ENCODE measurements around the gene KLHL30. TPM values are rescaled to one million over a fixed set of nuclear protein-coding genes. Genes with fewer than 3 reads are reported as not detected.

KLHL30 gene
- total RNA-seq, 2 donors from 2014 or later: 0.23 to 1.9 TPM

GRCh38 chr2:238134393-238134785, 4.1 kb upstream of the KLHL30 start:
- Histone ChIP-seq H3K27me3 (replicated peaks; ENCODE audit: insufficient read depth) (no peaks in the 10 kb centered on the region), H3K9me3 (no peaks in the 10 kb centered on the region), H3K4me3 (no peak overlapping the region), H3K36me3 (no peaks in the 10 kb centered on the region), H3K27ac (no peak overlapping the region), H3K4me1 (replicated peaks) (no peaks in the 10 kb centered on the region)
- 88% methylated on average over 11 of the region's 11 CpGs for whole genome bisulfite sequencing
- TF ChIP-seq CTCF (IDR thresholded peaks at IDR 0.05) (no peak), POLR2A (IDR thresholded peaks at IDR 0.05) (no peak), POLR2AphosphoS5 (IDR thresholded peaks at IDR 0.05) (no peak)
- intact Hi-C loops (cut with DNase I): no loop called here
- DNase-seq (ENCODE audit: low spot score): no peak

DNA sequence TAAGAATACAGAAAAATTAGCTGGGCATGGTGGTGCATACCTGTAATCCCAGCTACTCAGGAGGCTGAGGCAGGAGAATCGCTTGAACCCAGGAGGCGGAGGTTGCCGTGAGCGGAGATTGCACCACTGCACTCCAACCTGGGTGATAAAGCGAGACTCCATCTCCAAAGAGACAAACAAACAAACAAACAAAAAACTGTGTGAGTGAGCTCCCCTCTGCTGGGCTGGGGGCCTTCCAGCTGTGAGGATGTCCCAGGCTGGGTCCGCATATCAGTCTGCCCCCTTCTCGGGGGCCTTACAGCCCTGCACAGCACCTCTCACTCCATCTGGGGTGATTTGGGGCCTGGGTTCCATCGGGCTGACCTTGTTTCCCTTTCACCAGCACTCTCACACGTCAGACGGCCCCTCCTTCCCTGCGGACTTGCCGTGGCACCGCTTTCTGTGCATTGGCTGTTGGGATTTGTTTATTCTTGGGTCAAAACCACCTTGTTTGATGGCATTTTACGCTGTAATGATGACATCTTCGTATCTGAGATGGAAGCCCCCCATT, 2.8 kb upstream of the KLHL30 start:
- no peaks in the 10 kb centered on the region for H3K27me3 ChIP-seq (replicated peaks; ENCODE audit: insufficient read depth)
- no peak for TF ChIP-seq POLR2A (IDR thresholded peaks at IDR 0.05)
- no peak for TF ChIP-seq POLR2AphosphoS5 (IDR thresholded peaks at IDR 0.05)
- no peak for TF ChIP-seq CTCF (IDR thresholded peaks at IDR 0.05)
- H3K27ac ChIP-seq: no peak overlapping the region
- H3K9me3 ChIP-seq: no peaks in the 10 kb centered on the region
- no peaks in the 10 kb centered on the region for H3K4me1 ChIP-seq (replicated peaks)
- intact Hi-C loops (cut with DNase I): no loop called here
- H3K36me3 ChIP-seq: no peaks in the 10 kb centered on the region
- WGBS: 92% methylated on average over 15 of the region's 15 CpGs
- no peak for DNase-seq (ENCODE audit: low spot score)
- H3K4me3 ChIP-seq: no peak overlapping the region

DNA sequence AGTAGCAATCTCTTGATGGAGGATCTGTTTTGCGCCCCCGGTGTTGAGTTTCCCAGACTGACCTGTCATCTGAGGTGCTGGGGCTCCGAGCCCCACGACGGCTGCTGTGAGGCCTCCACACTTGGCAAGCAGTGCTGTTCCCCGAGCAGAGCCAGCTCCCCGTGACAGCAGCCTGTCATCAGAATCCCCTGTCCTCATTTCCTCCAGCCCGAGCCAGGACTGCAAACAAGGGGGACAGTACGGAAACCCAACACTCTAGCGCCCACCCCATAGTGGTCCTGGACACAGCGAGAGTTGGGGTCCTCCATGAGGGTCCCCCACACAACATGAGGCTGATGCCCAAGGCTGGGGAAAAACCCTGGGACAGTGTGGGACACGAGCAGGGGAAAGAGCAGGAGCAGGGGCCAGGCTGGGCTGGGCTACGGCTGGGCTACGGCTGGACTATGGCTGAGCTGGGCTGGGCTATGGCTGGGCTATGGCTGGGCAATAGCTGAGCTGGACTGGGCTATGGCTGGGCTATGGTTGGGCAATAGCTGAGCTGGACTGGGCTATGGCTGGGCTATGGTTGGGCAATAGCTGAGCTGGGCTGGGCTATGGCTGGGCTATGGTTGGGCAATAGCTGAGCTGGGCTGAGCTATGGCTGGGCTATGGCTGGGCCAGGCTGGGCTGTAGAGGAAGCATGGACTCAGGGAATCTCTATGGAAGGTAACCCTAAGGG, 1.5 kb upstream of the KLHL30 start:
- 72% methylated on average over 14 of the region's 14 CpGs for WGBS
- Histone ChIP-seq H3K27me3 (replicated peaks; ENCODE audit: insufficient read depth) (no peaks in the 10 kb centered on the region), H3K4me1 (replicated peaks) (no peaks in the 10 kb centered on the region), H3K36me3 (no peaks in the 10 kb centered on the region), H3K4me3 (no peak overlapping the region), H3K27ac (no peak overlapping the region), H3K9me3 (no peaks in the 10 kb centered on the region)
- TF ChIP-seq POLR2A (IDR thresholded peaks at IDR 0.05): no peak
- no peak for TF ChIP-seq CTCF (IDR thresholded peaks at IDR 0.05)
- no peak for TF ChIP-seq POLR2AphosphoS5 (IDR thresholded peaks at IDR 0.05)
- intact Hi-C loops (cut with DNase I): no loop called here
- no peak for DNase-seq (ENCODE audit: low spot score)

DNA sequence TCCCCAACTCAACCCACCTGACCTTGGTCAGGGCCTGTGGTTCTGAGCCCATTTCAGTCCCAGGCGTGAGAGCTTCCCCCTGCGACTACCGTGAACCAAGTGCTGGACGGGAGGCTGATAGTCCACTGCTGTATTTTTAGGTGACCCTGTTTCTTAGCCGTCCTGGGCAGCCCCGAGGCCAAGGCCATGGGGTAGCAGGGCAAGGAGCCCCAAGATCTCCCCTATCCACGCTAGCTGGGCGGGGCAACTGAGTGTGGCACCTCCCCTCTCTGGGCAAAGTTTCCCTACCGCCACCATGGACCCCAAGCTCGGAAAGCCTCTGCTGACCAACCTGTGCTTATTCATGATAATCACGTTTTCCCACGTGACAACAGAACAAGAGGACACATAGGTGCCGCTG, 583 bp upstream of the KLHL30 start:
- intact Hi-C loops (cut with DNase I): no loop called here
- TF ChIP-seq POLR2AphosphoS5 (IDR thresholded peaks at IDR 0.05): no peak
- no peak for TF ChIP-seq POLR2A (IDR thresholded peaks at IDR 0.05)
- Histone ChIP-seq H3K9me3 (no peaks in the 10 kb centered on the region), H3K27ac (no peak overlapping the region), H3K36me3 (no peaks in the 10 kb centered on the region), H3K4me3 (no peak overlapping the region), H3K27me3 (replicated peaks; ENCODE audit: insufficient read depth) (no peaks in the 10 kb centered on the region), H3K4me1 (replicated peaks) (no peaks in the 10 kb centered on the region)
- no peak for DNase-seq (ENCODE audit: low spot score)
- 91% methylated on average over 13 of the region's 13 CpGs for WGBS

DNA sequence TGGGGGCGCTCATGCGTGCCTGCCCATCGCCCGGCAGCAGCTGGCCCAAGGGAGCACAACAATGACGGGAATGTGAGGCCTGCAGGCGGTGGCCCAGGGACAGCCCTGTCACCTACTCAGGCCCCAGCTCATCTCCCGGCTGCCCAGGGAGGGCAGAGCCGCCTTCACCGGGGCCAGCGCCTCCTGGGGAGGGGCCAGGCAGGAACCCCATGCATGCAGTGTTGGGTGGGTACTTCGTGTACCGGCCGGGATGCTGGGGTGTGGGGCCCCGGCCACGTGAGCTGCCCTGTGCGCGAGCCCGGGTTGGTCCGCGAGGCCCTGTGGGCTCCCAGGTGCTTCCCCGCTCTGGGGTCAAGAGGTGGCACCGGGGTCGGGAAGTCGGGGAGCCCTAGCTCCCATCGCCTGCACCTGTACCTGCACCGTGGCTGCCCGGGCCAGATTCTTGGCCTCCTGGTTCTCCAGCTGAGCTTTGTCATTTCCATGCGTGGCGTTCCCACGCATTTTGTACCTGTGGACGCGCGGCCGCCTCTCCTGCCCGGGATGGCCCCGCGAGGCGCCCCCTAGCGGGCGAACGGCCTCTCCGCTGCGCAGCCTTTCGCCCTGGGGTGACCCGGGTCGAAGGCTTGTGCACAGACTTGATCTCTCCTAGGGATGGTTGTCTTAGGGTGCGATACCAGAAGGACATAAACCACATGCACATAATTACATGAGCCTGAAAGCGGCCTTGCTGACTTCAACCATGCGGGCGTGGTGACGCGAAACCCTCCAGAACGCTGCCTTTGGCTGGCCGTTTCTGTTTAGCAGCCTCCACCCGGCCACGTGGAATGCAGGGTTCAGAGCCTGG, 950 bp downstream of the KLHL30 start:
- WGBS: 70% methylated on average over 47 of the region's 56 CpGs
- Histone ChIP-seq H3K27ac (no peak overlapping the region), H3K9me3 (no peaks in the 10 kb centered on the region), H3K27me3 (replicated peaks; ENCODE audit: insufficient read depth) (no peaks in the 10 kb centered on the region), H3K4me3 (no peak overlapping the region), H3K36me3 (no peaks in the 10 kb centered on the region), H3K4me1 (replicated peaks) (no peaks in the 10 kb centered on the region)
- TF ChIP-seq POLR2AphosphoS5 (IDR thresholded peaks at IDR 0.05): no peak
- TF ChIP-seq CTCF (IDR thresholded peaks at IDR 0.05): peak in 2 of 4 experiments; percentile 9 to 17
- intact Hi-C loops (cut with DNase I): no loop called here
- DNase-seq (ENCODE audit: low spot score): no peak
